NCI-H446 treated with DMSO at 0.1 percent for 48 hours (cell line): ENCODE measurements around the gene UBE2L5.
"Not testable (repeated sequence)": the region's sequence is repeated elsewhere in the genome, so short reads cannot be mapped to it uniquely, and the experiment has no call there.

ENCODE experiments used
- DNase-seq: peaks from one replicate; lab custom pipeline; 2025; lab: John Stamatoyannopoulos, UW

The UBE2L5 gene

GRCh38 chr13:30440910-30441703 lies 18.8 kb downstream of the UBE2L5 start:
- DNase-seq = no peak

GRCh38 chr13:30442926-30443325 lies 20.6 kb downstream of the UBE2L5 start:
- DNase-seq = no peak

GRCh38 chr13:30443491-30443890 lies 21.2 kb downstream of the UBE2L5 start:
- DNase-seq = not testable (repeated sequence)

- DNase-seq = no peak
Observed at GRCh38 chr13:30443957-30444404, 21.7 kb downstream of the UBE2L5 start.

GRCh38 chr13:30446126-30446500 lies 23.8 kb downstream of the UBE2L5 start:
- no peak for DNase-seq

- DNase-seq = no peak
Observed at GRCh38 chr13:30448441-30448840, 26.1 kb downstream of the UBE2L5 start.

- DNase-seq = no peak
Observed at GRCh38 chr13:30450066-30450465, 27.8 kb downstream of the UBE2L5 start.

GRCh38 chr13:30451476-30451875 lies 29.2 kb downstream of the UBE2L5 start:
- DNase-seq = not testable (repeated sequence)

GRCh38 chr13:30453727-30454126 lies 31.4 kb downstream of the UBE2L5 start:
- DNase-seq = no peak

GRCh38 chr13:30454991-30455390 lies 32.7 kb downstream of the UBE2L5 start:
- no peak for DNase-seq

- no peak for DNase-seq
Observed at GRCh38 chr13:30456290-30456689, 34.0 kb downstream of the UBE2L5 start.

GRCh38 chr13:30457306-30457891 lies 35.1 kb downstream of the UBE2L5 start:
- no peak for DNase-seq

GRCh38 chr13:30461279-30462066 lies 39.2 kb downstream of the UBE2L5 start:
- DNase-seq = not testable (repeated sequence)

GRCh38 chr13:30463787-30464495 lies 41.6 kb downstream of the UBE2L5 start:
- DNase-seq = no peak

GRCh38 chr13:30464496-30465342 lies 42.4 kb downstream of the UBE2L5 start:
- DNase-seq = peak; percentile 65

- DNase-seq = no peak
Observed at GRCh38 chr13:30465343-30465592, 43.0 kb downstream of the UBE2L5 start.

GRCh38 chr13:30465593-30466357 lies 43.5 kb downstream of the UBE2L5 start, which contains the start of gene HMGB1:
TSS of gene HMGB1 (minus strand) at chr13:30465936. CDS start at chr13:30463680, 2,256 bp downstream.
- peak; percentile 98 for DNase-seq

- no peak for DNase-seq
Observed at GRCh38 chr13:30466358-30466714, 44.0 kb downstream of the UBE2L5 start.

- DNase-seq = no peak
Observed at GRCh38 chr13:30466841-30467252, 44.6 kb downstream of the UBE2L5 start.

- DNase-seq = no peak
Observed at GRCh38 chr13:30473675-30474074, 51.4 kb downstream of the UBE2L5 start.
